Measurements from ENCODE around the gene MACF1.

Gene MACF1

GRCh38 chr1:39266269-39266668, 61.8 kb downstream of the MACF1 start:
- DNase-seq, result no peak

GRCh38 chr1:39266792-39267191, 62.3 kb downstream of the MACF1 start:
- no peak for DNase-seq

- DNase-seq, result no peak
Measured at GRCh38 chr1:39268112-39268581, 63.7 kb downstream of the MACF1 start.

GRCh38 chr1:39268906-39269305, 64.4 kb downstream of the MACF1 start:
- no peak for DNase-seq

GRCh38 chr1:39269349-39269748, 64.9 kb downstream of the MACF1 start:
- no peak for DNase-seq

GRCh38 chr1:39269791-39270342, 65.4 kb downstream of the MACF1 start:
- no peak for DNase-seq

- DNase-seq, result no peak
Measured at GRCh38 chr1:39270368-39270767, 65.9 kb downstream of the MACF1 start.

GRCh38 chr1:39272027-39272797, 67.7 kb downstream of the MACF1 start:
- no peak for DNase-seq

- DNase-seq, result no peak
Measured at GRCh38 chr1:39272798-39273469, 68.4 kb downstream of the MACF1 start.

- no peak for DNase-seq
Measured at GRCh38 chr1:39275836-39276507, 71.5 kb downstream of the MACF1 start.

GRCh38 chr1:39277879-39278278, 73.4 kb downstream of the MACF1 start:
- no peak for DNase-seq

GRCh38 chr1:39282537-39283216, 78.2 kb downstream of the MACF1 start:
- no peak for DNase-seq

- no peak for DNase-seq
Measured at GRCh38 chr1:39283858-39284257, 79.4 kb downstream of the MACF1 start.

GRCh38 chr1:39287541-39287940, 83.0 kb downstream of the MACF1 start:
- DNase-seq, result no peak

- DNase-seq, result no peak
Measured at GRCh38 chr1:39288735-39289465, 84.4 kb downstream of the MACF1 start.

- no peak for DNase-seq
Measured at GRCh38 chr1:39292401-39292800, 87.9 kb downstream of the MACF1 start.

GRCh38 chr1:39293375-39294070, 89.0 kb downstream of the MACF1 start:
- no peak for DNase-seq

- DNase-seq, result no peak
Measured at GRCh38 chr1:39294531-39294930, 90.0 kb downstream of the MACF1 start.

- no peak for DNase-seq
Measured at GRCh38 chr1:39295901-39296300, 91.4 kb downstream of the MACF1 start.

GRCh38 chr1:39297551-39297950, 93.1 kb downstream of the MACF1 start:
- no peak for DNase-seq

GRCh38 chr1:39301606-39302005, 97.1 kb downstream of the MACF1 start:
- DNase-seq, result no peak

- no peak for DNase-seq
Measured at GRCh38 chr1:39305555-39305954, 101.1 kb downstream of the MACF1 start.
